KMS-11 (cell line): ENCODE results near the gene CHCHD4.
"Not testable (repeated sequence)": the region's sequence is repeated elsewhere in the genome, so short reads cannot be mapped to it uniquely, and the experiment has no call there.

ENCODE experiments used
- H2AFZ ChIP-seq: fragments of 200-600 bp; sonication (generic); 2 replicates; pipeline ENCODE4 v1.6.1; 2016; ENCODE audit warnings: antibody characterized with exemption, mixed run types, low read depth
- H3K27ac ChIP-seq: fragments of 200-600 bp; sonication (generic); 2 replicates; pipeline ENCODE4 v1.6.1; 2016; ENCODE audit warnings: mild to moderate bottlenecking, mixed run types
- H3K27me3 ChIP-seq: fragments of 200-600 bp; sonication (generic); 2 replicates; pipeline ENCODE4 v1.6.1; 2017; ENCODE audit warnings: mild to moderate bottlenecking, low read depth, mixed run types, moderate library complexity; ENCODE audit not compliant: insufficient read depth
- H3K36me3 ChIP-seq: fragments of 200-600 bp; sonication (generic); 2 replicates; pipeline ENCODE4 v1.6.1; 2017; ENCODE audit warnings: mild to moderate bottlenecking, mixed run types; ENCODE audit not compliant: insufficient read depth
- H3K4me1 ChIP-seq: fragments of 200-600 bp; sonication (generic); 2 replicates; pipeline ENCODE4 v1.6.1; 2016; ENCODE audit warnings: mild to moderate bottlenecking, low read depth, mixed run types; ENCODE audit not compliant: poor library complexity, severe bottlenecking
- H3K4me2 ChIP-seq: fragments of 200-600 bp; sonication (generic); 2 replicates; pipeline ENCODE4 v1.7.0; 2016; ENCODE audit warnings: mild to moderate bottlenecking, mixed run types
- H3K4me3 ChIP-seq: fragments of 200-600 bp; sonication (generic); IDR thresholded peaks from 2 replicates; pipeline ENCODE4 v1.6.1; 2017; ENCODE audit warnings: low read depth, low read length, mixed read lengths; ENCODE audit not compliant: insufficient read depth
- H3K79me2 ChIP-seq: fragments of 200-600 bp; sonication (generic); 2 replicates; pipeline ENCODE4 v1.6.1; 2016; ENCODE audit warnings: low read depth, mixed run types; ENCODE audit not compliant: insufficient read depth
- H3K9ac ChIP-seq: fragments of 200-600 bp; sonication (generic); 2 replicates; pipeline ENCODE4 v1.6.1; 2016; ENCODE audit warnings: mild to moderate bottlenecking, mixed run types
- H4K20me1 ChIP-seq: fragments of 200-600 bp; sonication (generic); 2 replicates; pipeline ENCODE4 v1.6.1; 2016; ENCODE audit warnings: mild to moderate bottlenecking, mixed run types; ENCODE audit not compliant: insufficient read depth
- TF ChIP-seq, protein P1 (sequence below): fragments of 200-600 bp; sonication (generic); conservative IDR thresholded peaks from 2 replicates; pipeline ENCODE4 v1.6.1; 2017; ENCODE audit warnings: low read depth, mild to moderate bottlenecking, antibody characterized with exemption, low read length, moderate library complexity, mixed read lengths

Gene CHCHD4

DNA sequence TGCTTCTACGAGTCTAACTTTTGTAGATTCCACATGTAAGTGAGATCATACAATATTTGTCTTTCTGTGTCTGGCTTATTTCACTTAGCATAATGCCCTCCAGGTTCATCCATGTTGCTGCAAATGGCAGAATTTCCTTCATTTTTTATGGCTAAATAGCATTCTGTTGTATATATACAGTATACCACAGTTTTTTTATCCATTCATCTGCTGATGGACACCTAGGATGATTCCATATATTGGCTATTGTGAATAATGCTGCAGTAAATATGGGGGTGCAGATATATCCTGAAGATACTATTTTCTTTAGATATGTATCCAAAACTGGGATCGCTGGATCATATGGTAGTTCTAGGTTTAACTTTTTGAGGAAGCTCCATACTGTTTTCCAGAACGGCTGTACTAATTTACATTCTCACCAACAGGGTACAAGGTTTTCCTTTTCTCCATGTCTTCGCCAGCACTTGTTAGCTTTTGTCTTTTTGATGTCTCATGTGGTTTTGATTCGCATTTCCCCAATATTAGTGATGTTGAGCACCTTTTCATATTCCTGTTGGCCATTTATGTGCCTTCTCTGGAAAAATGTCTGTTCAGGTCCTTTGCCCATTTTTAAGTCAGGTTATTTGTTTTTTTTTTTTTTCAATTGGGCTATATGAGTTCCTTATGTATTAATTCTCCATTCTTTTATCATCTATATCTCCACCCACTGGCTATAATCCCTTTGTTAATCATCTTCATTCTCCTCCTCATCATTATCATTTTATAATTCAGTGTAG, 26.9 kb downstream of the CHCHD4 start:
- H3K4me3 ChIP-seq = no peak overlapping the region

GRCh38 chr3:14096742-14097141, 27.9 kb downstream of the CHCHD4 start:
- no peaks in the 10 kb centered on the region for H3K27me3 ChIP-seq
- no peaks in the 10 kb centered on the region for H4K20me1 ChIP-seq
- no peaks in the 10 kb centered on the region for H3K79me2 ChIP-seq
- TF ChIP-seq, protein P1, sequence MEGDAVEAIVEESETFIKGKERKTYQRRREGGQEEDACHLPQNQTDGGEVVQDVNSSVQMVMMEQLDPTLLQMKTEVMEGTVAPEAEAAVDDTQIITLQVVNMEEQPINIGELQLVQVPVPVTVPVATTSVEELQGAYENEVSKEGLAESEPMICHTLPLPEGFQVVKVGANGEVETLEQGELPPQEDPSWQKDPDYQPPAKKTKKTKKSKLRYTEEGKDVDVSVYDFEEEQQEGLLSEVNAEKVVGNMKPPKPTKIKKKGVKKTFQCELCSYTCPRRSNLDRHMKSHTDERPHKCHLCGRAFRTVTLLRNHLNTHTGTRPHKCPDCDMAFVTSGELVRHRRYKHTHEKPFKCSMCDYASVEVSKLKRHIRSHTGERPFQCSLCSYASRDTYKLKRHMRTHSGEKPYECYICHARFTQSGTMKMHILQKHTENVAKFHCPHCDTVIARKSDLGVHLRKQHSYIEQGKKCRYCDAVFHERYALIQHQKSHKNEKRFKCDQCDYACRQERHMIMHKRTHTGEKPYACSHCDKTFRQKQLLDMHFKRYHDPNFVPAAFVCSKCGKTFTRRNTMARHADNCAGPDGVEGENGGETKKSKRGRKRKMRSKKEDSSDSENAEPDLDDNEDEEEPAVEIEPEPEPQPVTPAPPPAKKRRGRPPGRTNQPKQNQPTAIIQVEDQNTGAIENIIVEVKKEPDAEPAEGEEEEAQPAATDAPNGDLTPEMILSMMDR = no peak
- no peaks in the 10 kb centered on the region for H3K4me1 ChIP-seq
- no peaks in the 10 kb centered on the region for H3K36me3 ChIP-seq
- no peak overlapping the region for H2AFZ ChIP-seq
- H3K27ac ChIP-seq = no peak overlapping the region
- H3K4me3 ChIP-seq = no peak overlapping the region
- no peak overlapping the region for H3K9ac ChIP-seq
- H3K4me2 ChIP-seq = no peak overlapping the region

More for the DNA sequence above, 26.9 kb downstream of the CHCHD4 start:
- H2AFZ ChIP-seq = no peak overlapping the region
- no peak overlapping the region for H3K4me2 ChIP-seq
- no peak overlapping the region for H3K9ac ChIP-seq
- H3K27me3 ChIP-seq = no peaks in the 10 kb centered on the region
- no peaks in the 10 kb centered on the region for H3K4me1 ChIP-seq
- H3K79me2 ChIP-seq = no peaks in the 10 kb centered on the region
- no peaks in the 10 kb centered on the region for H3K36me3 ChIP-seq
- TF ChIP-seq, protein P1 = no peak
- H3K27ac ChIP-seq = no peak overlapping the region
- H4K20me1 ChIP-seq = no peaks in the 10 kb centered on the region

- H3K27ac ChIP-seq = no peak overlapping the region
- no peaks in the 10 kb centered on the region for H3K36me3 ChIP-seq
- no peaks in the 10 kb centered on the region for H4K20me1 ChIP-seq
- H3K4me3 ChIP-seq = no peak overlapping the region
- H3K79me2 ChIP-seq = no peaks in the 10 kb centered on the region
- H3K27me3 ChIP-seq = no peaks in the 10 kb centered on the region
- no peak overlapping the region for H2AFZ ChIP-seq
- TF ChIP-seq, protein P1 = no peak
- no peak overlapping the region for H3K4me2 ChIP-seq
- no peak overlapping the region for H3K9ac ChIP-seq
- no peaks in the 10 kb centered on the region for H3K4me1 ChIP-seq
Observed at GRCh38 chr3:14093831-14094230, 30.8 kb downstream of the CHCHD4 start.

GRCh38 chr3:14092464-14092863, 32.2 kb downstream of the CHCHD4 start:
- TF ChIP-seq, protein P1 = no peak
- Histone ChIP-seq H3K4me1 (no peaks in the 10 kb centered on the region), H3K4me2 (no peak overlapping the region)

DNA sequence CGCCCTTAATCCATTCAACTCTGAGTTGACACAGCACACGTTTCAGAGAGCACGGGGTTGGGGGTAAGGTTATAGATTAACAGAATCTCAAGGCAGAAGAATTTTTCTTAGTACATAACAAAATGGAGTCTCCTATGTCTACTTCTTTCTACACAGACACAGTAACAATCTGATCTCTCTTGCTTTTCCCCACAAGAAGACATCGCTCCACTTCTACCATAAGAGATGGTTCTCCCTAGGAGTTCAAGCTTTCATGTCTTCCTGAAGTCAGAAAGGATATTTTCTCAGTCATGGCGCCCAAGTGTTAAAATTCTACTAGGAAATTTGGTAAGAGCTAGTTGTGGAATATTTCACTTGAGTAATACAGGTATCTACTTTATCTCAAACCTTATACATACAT, 32.7 kb downstream of the CHCHD4 start:
- H2AFZ ChIP-seq, H3K4me1 ChIP-seq, H4K20me1 ChIP-seq, H3K9ac ChIP-seq, H3K27me3 ChIP-seq, H3K79me2 ChIP-seq, H3K4me2 ChIP-seq, H3K36me3 ChIP-seq, H3K27ac ChIP-seq, H3K4me3 ChIP-seq: not testable (repeated sequence)

More at GRCh38 chr3:14092464-14092863, 32.2 kb downstream of the CHCHD4 start:
- no peak overlapping the region for H3K4me3 ChIP-seq
- H3K27me3 ChIP-seq = no peaks in the 10 kb centered on the region
- no peaks in the 10 kb centered on the region for H4K20me1 ChIP-seq
- no peaks in the 10 kb centered on the region for H3K79me2 ChIP-seq
- no peak overlapping the region for H3K27ac ChIP-seq
- no peak overlapping the region for H3K9ac ChIP-seq
- no peak overlapping the region for H2AFZ ChIP-seq
- no peaks in the 10 kb centered on the region for H3K36me3 ChIP-seq

- H3K4me3 ChIP-seq, H3K27ac ChIP-seq: not testable (repeated sequence)
Observed at GRCh38 chr3:14087461-14087860, 37.2 kb downstream of the CHCHD4 start.

More at GRCh38 chr3:14087461-14087860, 37.2 kb downstream of the CHCHD4 start:
- not testable (repeated sequence) for H3K27me3 ChIP-seq, H3K4me1 ChIP-seq, H3K36me3 ChIP-seq, H2AFZ ChIP-seq, H4K20me1 ChIP-seq, H3K79me2 ChIP-seq, H3K4me2 ChIP-seq, H3K9ac ChIP-seq
